ENCODE data around the gene ARHGAP29. TPM values are rescaled to one million over a fixed set of nuclear protein-coding genes. Genes with fewer than 3 reads are reported as not detected.

ARHGAP29 gene
- 140 and 262 TPM in 2 replicates for total RNA-seq

DNA sequence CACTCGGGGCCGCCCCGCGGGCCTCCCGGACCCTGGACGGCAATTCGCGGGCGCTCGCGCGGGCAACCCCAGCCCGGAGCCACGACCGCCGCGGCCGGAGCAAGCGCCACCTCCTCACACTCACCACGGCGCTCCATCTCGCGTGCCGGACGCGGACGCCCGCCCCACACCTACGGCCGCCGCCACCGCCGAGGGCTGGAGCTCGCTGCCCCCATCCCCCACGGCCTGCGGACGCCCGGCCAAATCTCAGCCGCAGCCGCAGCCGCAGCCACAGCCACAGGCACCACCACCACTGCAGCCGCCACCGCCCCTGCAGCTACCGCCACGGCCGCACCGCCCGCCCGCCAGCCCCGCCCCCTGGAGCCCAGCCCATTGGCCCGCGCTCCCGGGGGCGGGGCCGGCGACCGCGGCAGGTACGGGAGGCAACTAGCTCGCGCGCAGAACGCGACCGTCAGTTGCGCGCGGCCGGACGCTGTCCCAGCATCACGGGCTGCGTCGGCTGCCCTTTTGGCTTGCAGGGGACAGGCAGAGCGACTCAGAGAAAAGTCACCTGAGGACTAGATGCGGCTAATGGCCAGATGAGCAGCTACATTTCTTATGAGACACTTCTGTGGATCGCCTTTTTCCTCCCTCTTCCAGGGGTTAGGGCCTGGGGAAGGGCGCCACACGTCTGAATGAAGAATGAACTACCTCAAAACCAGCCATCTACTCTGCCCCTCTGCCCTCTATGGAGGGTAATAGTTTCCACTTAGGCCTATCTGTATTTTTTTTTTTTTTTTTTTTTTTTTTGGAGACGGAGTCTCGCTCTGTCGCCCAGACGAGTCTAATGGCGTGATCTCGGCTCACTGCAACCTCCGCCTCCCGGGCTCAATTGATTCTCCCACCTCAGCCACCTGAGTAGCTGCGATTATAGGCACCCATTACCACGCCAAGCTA is at the start of gene ARHGAP29:
ARHGAP29 (minus strand) TSS at position 294 of the 936 bp plus-strand sequence. CDS start 5,973 bp downstream, outside the sequence.

Other genes starting within 250 kb of the ARHGAP29 start
- gene ABCA4, start 116.4 kb downstream of the ARHGAP29 start, total RNA-seq: 2.6 and 260 TPM in 2 replicates
- 23.2 and 44.9 TPM in 2 replicates for gene ABCD3, start 180.8 kb upstream of the ARHGAP29 start, total RNA-seq